H1 (cell line): ENCODE results near the gene NMT1. TPM values are rescaled to one million over a fixed set of nuclear protein-coding genes. Genes with fewer than 3 reads are reported as not detected.
"Not testable (repeated sequence)": the region's sequence is repeated elsewhere in the genome, so short reads cannot be mapped to it uniquely, and the experiment has no call there.

Source experiments
- CTCF ChIA-PET: fragments of 300-600 bp; sonication (Branson Sonifier 250); formaldehyde crosslinking; loops from one replicate; lab custom pipeline; 2021; ENCODE audit not compliant: partially characterized antibody; lab: Charles Lee
- POLR2A ChIA-PET: fragments of 300-600 bp; sonication (Branson Sonifier 250); formaldehyde crosslinking; loops from one replicate; lab custom pipeline; 2021; ENCODE audit warnings: inconsistent platforms; ENCODE audit not compliant: partially characterized antibody; lab: Charles Lee
- DNase-seq, 2 experiments: peaks; one replicate each; pipeline versions ENCODE4 v3.0.0 to v3.0.0-alpha.2; 2010 to 2022; ENCODE audit warnings: low spot score in 2 of 2, low read depth in 1 of 2, mixed read lengths in 1 of 2
- FAIRE-seq: peaks from 2 replicates; lab custom pipeline; 2011; peaks lifted over from hg19 to GRCh38; lab: Jason Lieb, UNC
- H2AFZ ChIP-seq: 2 replicates; pipeline ENCODE4 v1.8.1; 2012; ENCODE audit warnings: low read length, inconsistent platforms
- H2AK5ac ChIP-seq: 2 replicates; pipeline ENCODE4 v1.6.1; 2013; ENCODE audit warnings: low read depth, low read length
- H2BK120ac ChIP-seq: replicated peaks from 2 replicates; pipeline ENCODE3; 2013; ENCODE audit warnings: low read depth, low read length, inconsistent platforms
- H2BK12ac ChIP-seq: 2 replicates; pipeline ENCODE4 v1.6.1; 2013; ENCODE audit warnings: low read depth, low read length
- H2BK15ac ChIP-seq: 2 replicates; pipeline ENCODE4 v1.6.1; 2013; ENCODE audit warnings: low read length
- H2BK20ac ChIP-seq: 2 replicates; pipeline ENCODE4 v1.6.1; 2013; ENCODE audit warnings: low read length
- H2BK5ac ChIP-seq: 2 replicates; pipeline ENCODE4 v1.6.1; 2013; ENCODE audit warnings: low read depth, low read length
- H3K14ac ChIP-seq: 2 replicates; pipeline ENCODE4 v1.6.1; 2013; ENCODE audit warnings: inconsistent platforms; ENCODE audit not compliant: insufficient read length
- H3K18ac ChIP-seq: 2 replicates; pipeline ENCODE4 v1.6.1; 2013; ENCODE audit warnings: low read length; ENCODE audit errors: extremely low read depth
- H3K23ac ChIP-seq: 2 replicates; pipeline ENCODE4 v1.6.1; 2013; ENCODE audit warnings: inconsistent platforms; ENCODE audit not compliant: insufficient read length
- H3K23me2 ChIP-seq: 2 replicates; pipeline ENCODE4 v1.6.1; 2013; ENCODE audit warnings: low read depth, low read length
- H3K27ac ChIP-seq: 2 replicates; pipeline ENCODE4 v1.6.1; 2011; ENCODE audit warnings: low read depth, low read length, inconsistent platforms
- H3K27me3 ChIP-seq, 4 experiments: replicated peaks in 1 of 4; 1 replicate in 1 of 4; 2 replicates in 3 of 4; pipeline versions ENCODE4 v1.6.1 to v1.8.1; 2011 to 2013; ENCODE audit warnings: low read length in 3 of 4, mild to moderate bottlenecking in 3 of 4, inconsistent platforms in 2 of 4, mixed read lengths in 2 of 4, moderate library complexity in 1 of 4; ENCODE audit not compliant: control insufficient read depth in 3 of 4, insufficient read depth in 3 of 4; ENCODE audit errors: extremely low read depth in 1 of 4
- H3K36me3 ChIP-seq, 4 experiments: 2 replicates each; pipeline versions ENCODE4 v1.6.1 to v1.8.1; 2011 to 2013; ENCODE audit warnings: mild to moderate bottlenecking in 4 of 4, low read length in 3 of 4, moderate library complexity in 2 of 4, control low read depth in 1 of 4, inconsistent platforms in 1 of 4; ENCODE audit not compliant: insufficient read depth in 4 of 4, control insufficient read depth in 2 of 4
- H3K4ac ChIP-seq: replicated peaks from 2 replicates; pipeline ENCODE3; 2013; ENCODE audit warnings: low read length, low read depth, mixed read lengths, inconsistent platforms; ENCODE audit not compliant: insufficient read length
- H3K4me1 ChIP-seq, 4 experiments: replicated peaks in 1 of 4; 1 replicate in 1 of 4; 2 replicates in 3 of 4; pipeline versions ENCODE4 v1.6.1 to v1.8.1; 2011 to 2013; ENCODE audit warnings: low read length in 3 of 4, inconsistent platforms in 2 of 4, mixed read lengths in 1 of 4; ENCODE audit not compliant: insufficient read depth in 4 of 4, control insufficient read depth in 3 of 4
- H3K4me2 ChIP-seq, 2 experiments: 2 replicates each; pipeline versions ENCODE4 v1.6.1 to v1.8.1; 2011 to 2013; ENCODE audit warnings: low read depth in 2 of 2, low read length in 2 of 2, control low read depth in 1 of 2, inconsistent platforms in 1 of 2, mild to moderate bottlenecking in 1 of 2; ENCODE audit not compliant: insufficient read depth in 1 of 2
- H3K4me3 ChIP-seq, 4 experiments: fragments of 200-600, 300-600 bp in 1 of 4; sonication (generic), shearing (Covaris generic), sonication (Bioruptor Twin) in 1 of 4; 2 replicates each; pipeline versions ENCODE4 v1.5.1 to v1.8.1; 2011 to 2016; ENCODE audit warnings: low read length in 4 of 4, low read depth in 3 of 4, control low read depth in 2 of 4, inconsistent platforms in 2 of 4, mild to moderate bottlenecking in 2 of 4, mixed read lengths in 1 of 4, moderate library complexity in 1 of 4; ENCODE audit not compliant: insufficient read depth in 2 of 4; ENCODE audit errors: extremely low read depth in 1 of 4
- H3K56ac ChIP-seq: replicated peaks from 2 replicates; pipeline ENCODE3; 2013; ENCODE audit warnings: low read depth, mild to moderate bottlenecking, mixed read lengths, low read length, inconsistent platforms; ENCODE audit not compliant: insufficient read length
- H3K79me1 ChIP-seq: 2 replicates; pipeline ENCODE4 v1.6.1; 2013; ENCODE audit warnings: low read depth, low read length, control low read depth
- H3K79me2 ChIP-seq, 2 experiments: 2 replicates each; pipeline versions ENCODE4 v1.6.1 to v1.8.1; 2012 to 2013; ENCODE audit warnings: low read length in 2 of 2, mild to moderate bottlenecking in 2 of 2, inconsistent platforms in 1 of 2; ENCODE audit not compliant: insufficient read depth in 2 of 2, control insufficient read depth in 1 of 2
- H3K9ac ChIP-seq, 4 experiments: replicated peaks in 1 of 4; 1 replicate in 1 of 4; 2 replicates in 3 of 4; pipeline versions ENCODE4 v1.6.1 to v1.8.1; 2011 to 2013; ENCODE audit warnings: low read depth in 3 of 4, low read length in 3 of 4, control low read depth in 2 of 4, mild to moderate bottlenecking in 2 of 4, moderate library complexity in 2 of 4, inconsistent platforms in 1 of 4; ENCODE audit errors: extremely low read depth in 1 of 4
- H3K9me3 ChIP-seq, 2 experiments: 2 replicates each; pipeline versions ENCODE4 v1.6.1 to v1.8.1; 2012 to 2013; ENCODE audit warnings: mild to moderate bottlenecking in 2 of 2, moderate library complexity in 2 of 2, control low read depth in 1 of 2, inconsistent platforms in 1 of 2, low read depth in 1 of 2, low read length in 1 of 2, mixed read lengths in 1 of 2; ENCODE audit not compliant: insufficient read depth in 2 of 2
- H4K20me1 ChIP-seq, 2 experiments: replicated peaks in 1 of 2; 2 replicates each; pipeline versions ENCODE3 to v1.8.1; 2011 to 2013; ENCODE audit warnings: inconsistent platforms in 2 of 2, low read length in 2 of 2, mild to moderate bottlenecking in 1 of 2; ENCODE audit not compliant: insufficient read depth in 2 of 2, control insufficient read depth in 1 of 2
- H4K5ac ChIP-seq: 2 replicates; pipeline ENCODE4 v1.6.1; 2013; ENCODE audit warnings: low read length, low read depth, mixed read lengths, inconsistent platforms; ENCODE audit not compliant: insufficient read length
- H4K8ac ChIP-seq: 2 replicates; pipeline ENCODE4 v1.8.0; 2013; ENCODE audit warnings: mild to moderate bottlenecking, moderate library complexity, low read length, inconsistent platforms; ENCODE audit not compliant: insufficient read depth; ENCODE audit errors: extremely low read depth
- H4K91ac ChIP-seq: replicated peaks from 2 replicates; pipeline ENCODE3; 2013; ENCODE audit warnings: low read length, mixed read lengths, inconsistent platforms; ENCODE audit not compliant: insufficient read length
- E2F6 ChIP-seq: IDR thresholded peaks from 2 replicates; pipeline ENCODE4 v1.6.1; 2012; ENCODE audit warnings: inconsistent platforms
- WGBS, 2 experiments: shearing (Covaris generic) in 1 of 2; methylation state at CpG; one replicate each; pipeline versions ENCODE4 v1.1.6 to v1.1.7; 2013 to 2015; ENCODE audit warnings: low lambda C conversion rate in 2 of 2, mixed read lengths in 2 of 2, inconsistent platforms in 1 of 2, low coverage in 1 of 2, missing lambda C conversion rate in 1 of 2; ENCODE audit not compliant: insufficient replicate concordance in 2 of 2, insufficient coverage in 1 of 2, insufficient read length in 1 of 2; ENCODE audit errors: extremely low coverage in 1 of 2, missing lambda C conversion rate in 1 of 2; 5-methylcytosine and 5-hydroxymethylcytosine counted together
- polyA plus RNA-seq, 7 experiments: library from polyadenylated mRNA; depleted of rRNA in 3 of 7; stranded (reverse) in 5 of 7; unstranded in 2 of 7; fragments of >200 nt in 5 of 7; fragments of 200-250 nt in 2 of 7; gene quantifications; 1 replicate in 5 of 7; 2 replicates in 1 of 7; 4 replicates in 1 of 7; pipeline versions ENCODE4 v1.2.1 to v1.2.3, GENCODE V29; 2011 to 2013; ENCODE audit warnings: missing spikeins in 2 of 7, mixed read lengths in 2 of 7
- total RNA-seq: library from RNA; stranded (reverse); fragmentation: NEBNext Ultra II Directional; extraction: Animal tissue kit (Norgen Biotek cat#: 25700); gene quantifications from 2 replicates; pipeline ENCODE4 v1.2.1, GENCODE V29; 2021

The NMT1 gene
- total and polyA plus RNA-seq, 2 of the 8 experiments (the other 6 are each of a cell fraction or from before 2014, with no cell fraction given) = 42.9 to 149 TPM

GRCh38 chr17:45051720-45052051 is 9.4 kb upstream of the NMT1 start:
- DNase-seq, H2BK12ac ChIP-seq, H2BK120ac ChIP-seq, H3K56ac ChIP-seq, H2AK5ac ChIP-seq, H3K36me3 ChIP-seq, H4K91ac ChIP-seq, H3K14ac ChIP-seq, H3K23me2 ChIP-seq, H4K8ac ChIP-seq, H3K27ac ChIP-seq, H3K23ac ChIP-seq, H4K20me1 ChIP-seq, H2BK20ac ChIP-seq: not testable (repeated sequence)
- WGBS, 2 experiments = no CpG with 5 or more reads among the region's 54 CpGs
- 0 out of 2 replicates have a peak, but pooled peaks have one; percentile 3 for TF ChIP-seq E2F6
- TF ChIP-seq, all 59 proteins: peak for 1; not testable (repeated sequence) for 58
- CTCF ChIA-PET, H4K5ac ChIP-seq, H3K18ac ChIP-seq, H3K4ac ChIP-seq, FAIRE-seq, H3K79me1 ChIP-seq, H3K4me1 ChIP-seq, H2BK15ac ChIP-seq, H3K27me3 ChIP-seq, H2AFZ ChIP-seq, H2BK5ac ChIP-seq, H3K9ac ChIP-seq, H3K9me3 ChIP-seq: not testable (repeated sequence)
- Histone ChIP-seq H3K4me3 (peak overlapping the region in 2 of 4 experiments; percentile 53 to 75; a peak in 3 of 8 replicates), H3K4me2 (peak overlapping the region in 1 of 2 experiments; percentile 80; a peak in 1 of 4 replicates), H3K79me2 (peaks cover 0 to 26% of the 10 kb centered on the region in 2 experiments; a peak in 2 of 4 replicates)
- POLR2A ChIA-PET = interaction anchor here (1.0 to 4.7 kb wide), 7 partner anchors 9 to 109 kb away, joined by 3 to 51 read pairs (median 4); partner anchors contain the start of genes HEXIM2 and NMT1
